ENCODE measurements around the gene RFC2. TPM values are rescaled to one million over a fixed set of nuclear protein-coding genes. Genes with fewer than 3 reads are reported as not detected.

Gene RFC2
- 15.7 and 17.7 TPM in 2 replicates for total RNA-seq

DNA sequence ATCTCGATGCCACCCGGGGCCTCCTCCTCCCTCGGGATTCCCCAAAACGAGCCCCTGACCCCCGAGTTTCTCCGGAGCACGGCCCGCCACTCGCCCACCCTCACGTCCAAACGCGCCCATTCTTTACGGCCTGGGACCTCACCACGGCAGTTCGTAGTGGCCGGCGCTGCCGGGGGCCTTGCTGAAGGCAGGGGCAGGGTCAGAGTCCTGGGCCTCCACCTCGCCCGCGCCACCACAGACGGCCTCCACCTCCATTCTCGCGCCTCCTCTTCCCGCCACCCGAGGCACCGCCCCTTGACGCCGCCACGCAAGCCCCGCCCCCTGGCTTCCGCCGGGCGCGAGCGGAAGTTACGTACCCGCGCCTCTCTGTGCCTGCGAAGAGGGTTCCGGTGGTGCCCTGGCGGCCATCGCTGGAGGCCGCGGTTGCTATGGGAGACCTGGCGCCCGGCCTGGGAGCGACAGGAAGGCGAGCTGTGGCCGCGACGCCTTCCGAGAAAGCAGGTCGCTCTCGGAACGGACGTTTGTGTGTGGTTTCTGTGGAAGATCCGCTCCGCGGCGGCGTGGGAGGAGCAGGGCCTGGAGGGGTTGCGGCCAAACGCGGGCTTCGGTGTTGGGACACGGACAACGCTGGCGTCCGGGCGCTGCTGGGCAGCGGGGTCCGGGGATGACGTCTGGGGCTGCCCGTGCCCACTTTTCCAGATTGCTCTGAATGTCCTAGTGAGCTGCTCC is at the start of gene RFC2:
TSS of gene RFC2 (minus strand) at position 271 of the 729 bp plus-strand sequence. CDS start at position 255, 16 bp downstream.
- DNase-seq (ENCODE audit: low read depth in 2 of 2) = peak; percentile 97 to 98

- DNase-seq (ENCODE audit: low read depth in 2 of 2) = no peak
Measured at GRCh38 chr7:74302745-74303221, 48.6 kb upstream of the RFC2 start.

DNA sequence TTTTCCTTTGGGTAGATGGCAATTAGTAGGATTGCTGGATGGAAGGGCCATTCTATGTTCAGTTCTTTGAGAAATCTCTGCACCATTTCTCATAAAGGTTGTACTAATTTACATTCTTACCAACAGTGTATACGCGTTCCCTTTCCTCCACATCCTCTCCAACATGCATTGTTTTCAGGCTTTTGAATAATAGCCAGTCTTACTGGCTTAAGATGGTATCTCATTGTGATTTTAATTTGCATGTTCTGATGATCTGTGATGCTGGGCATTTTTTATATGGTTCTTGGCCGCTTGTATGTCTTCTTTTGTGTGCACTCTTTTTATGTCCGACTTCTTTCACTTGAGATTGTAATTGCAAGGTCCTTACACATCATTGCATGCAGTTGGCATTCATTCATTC is 46.7 kb upstream of the RFC2 start:
- DNase-seq (ENCODE audit: low read depth in 2 of 2) = no peak

DNA sequence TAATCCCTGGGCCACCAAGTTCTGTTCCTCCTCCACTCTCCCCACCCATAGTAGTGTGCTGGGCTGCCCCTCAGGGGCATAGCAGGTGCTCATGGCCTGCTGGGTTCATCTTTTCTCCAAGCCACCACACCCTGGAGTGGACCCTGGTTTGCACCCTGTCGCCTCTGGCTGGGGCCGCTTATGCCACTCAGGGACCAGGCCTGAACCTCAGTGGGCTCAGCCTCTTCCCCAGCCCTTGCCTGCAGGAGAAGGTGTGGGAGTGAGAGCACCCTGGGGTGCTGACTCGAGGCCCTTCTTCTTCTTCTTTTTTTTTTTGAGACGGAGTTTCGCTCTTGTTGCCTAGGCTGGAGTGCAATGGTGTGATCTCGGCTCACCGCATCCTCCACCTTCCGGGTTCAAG is 45.2 kb upstream of the RFC2 start:
- no peak for DNase-seq (ENCODE audit: low read depth in 2 of 2)

DNA sequence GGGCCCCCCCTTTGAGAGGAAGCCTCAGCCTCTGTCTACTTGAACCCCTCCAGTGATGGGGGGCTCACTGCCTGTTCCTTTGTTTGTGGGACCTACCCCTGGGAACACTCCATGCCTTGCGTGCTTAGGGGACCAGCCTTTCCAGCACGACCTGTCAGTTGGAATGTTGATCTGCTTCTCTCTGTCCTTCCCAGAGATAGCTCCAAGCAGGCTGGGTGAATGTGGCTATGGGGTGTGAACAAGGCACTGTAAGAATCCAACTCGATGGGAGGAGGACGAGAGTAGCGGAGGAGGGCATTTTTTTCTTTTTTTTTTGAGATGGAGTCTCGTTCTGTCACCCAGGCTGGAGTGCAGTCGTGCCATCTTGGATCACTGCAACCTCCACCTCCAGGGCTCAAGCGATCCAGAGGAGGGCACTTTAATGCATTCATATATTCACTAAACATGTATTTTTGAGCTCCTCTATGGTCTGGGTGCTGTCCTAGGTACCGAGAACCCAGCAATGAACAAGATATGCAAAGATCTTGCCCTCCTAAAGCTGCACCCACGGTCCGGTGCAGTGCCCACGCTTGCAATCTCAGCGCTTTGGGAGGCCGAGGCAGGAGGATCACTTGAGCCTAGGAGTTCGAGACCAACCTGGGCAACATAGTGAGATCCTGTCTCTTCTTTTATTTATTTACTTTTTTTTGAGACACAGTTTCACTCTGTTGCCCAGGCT is 43.5 kb upstream of the RFC2 start:
- no peak for DNase-seq (ENCODE audit: low read depth in 2 of 2)

DNA sequence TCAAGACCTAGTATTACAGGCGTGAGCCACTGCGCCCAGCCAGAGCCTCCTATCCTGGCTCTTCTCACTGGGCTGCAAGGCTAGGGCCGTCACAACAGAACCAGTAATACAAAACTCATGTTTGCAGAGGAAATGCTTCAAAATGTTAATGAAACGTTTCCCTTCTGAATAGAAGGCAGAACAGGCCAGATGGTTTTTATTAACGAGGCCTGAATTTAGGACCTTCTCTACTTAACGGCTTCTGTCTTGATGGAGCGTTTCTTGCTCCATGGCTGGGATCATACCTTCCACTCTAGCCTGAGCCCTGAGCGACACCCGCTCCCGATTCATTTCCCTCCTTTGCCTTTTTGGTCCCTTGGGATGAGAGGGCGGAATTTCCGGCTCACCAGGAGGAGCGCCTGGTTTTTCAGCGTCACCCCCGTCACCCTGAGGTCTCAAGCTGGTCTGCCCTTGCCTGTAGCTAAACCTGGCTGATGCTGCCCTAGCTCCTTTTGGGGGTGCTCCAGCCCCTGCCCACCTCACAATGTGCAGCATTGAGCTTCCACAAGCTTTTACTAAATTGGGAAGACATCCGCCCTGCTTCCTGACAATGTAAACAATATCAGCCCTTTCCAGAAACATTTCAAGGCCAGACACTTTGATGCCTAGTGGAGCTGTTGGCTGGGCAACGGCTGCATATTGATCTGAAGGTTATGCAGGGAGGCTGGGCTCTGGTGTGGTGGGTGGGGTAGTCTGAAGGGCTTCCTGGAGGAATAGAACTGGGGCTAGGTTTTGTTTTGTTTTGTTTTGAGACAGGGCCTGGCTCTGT is 40.2 kb upstream of the RFC2 start:
- DNase-seq (ENCODE audit: low read depth in 2 of 2) = no peak

DNA sequence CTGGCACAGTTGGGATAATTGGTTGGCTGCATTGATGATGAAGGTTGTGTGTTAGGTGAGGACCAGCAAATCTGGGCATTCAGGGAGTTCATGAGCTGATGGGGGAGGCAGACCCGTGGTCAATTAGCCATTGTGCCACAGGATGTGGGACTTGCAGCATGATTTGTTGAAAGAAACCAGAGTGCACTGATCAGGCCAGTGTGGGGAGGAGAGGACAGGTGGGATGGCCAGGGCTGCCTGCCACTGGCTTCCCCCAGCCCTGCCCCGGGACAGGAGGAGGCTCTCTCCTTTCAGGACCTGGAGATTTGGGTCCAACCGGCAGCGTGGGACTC is 39.3 kb upstream of the RFC2 start:
- DNase-seq (ENCODE audit: low read depth in 2 of 2) = no peak

DNA sequence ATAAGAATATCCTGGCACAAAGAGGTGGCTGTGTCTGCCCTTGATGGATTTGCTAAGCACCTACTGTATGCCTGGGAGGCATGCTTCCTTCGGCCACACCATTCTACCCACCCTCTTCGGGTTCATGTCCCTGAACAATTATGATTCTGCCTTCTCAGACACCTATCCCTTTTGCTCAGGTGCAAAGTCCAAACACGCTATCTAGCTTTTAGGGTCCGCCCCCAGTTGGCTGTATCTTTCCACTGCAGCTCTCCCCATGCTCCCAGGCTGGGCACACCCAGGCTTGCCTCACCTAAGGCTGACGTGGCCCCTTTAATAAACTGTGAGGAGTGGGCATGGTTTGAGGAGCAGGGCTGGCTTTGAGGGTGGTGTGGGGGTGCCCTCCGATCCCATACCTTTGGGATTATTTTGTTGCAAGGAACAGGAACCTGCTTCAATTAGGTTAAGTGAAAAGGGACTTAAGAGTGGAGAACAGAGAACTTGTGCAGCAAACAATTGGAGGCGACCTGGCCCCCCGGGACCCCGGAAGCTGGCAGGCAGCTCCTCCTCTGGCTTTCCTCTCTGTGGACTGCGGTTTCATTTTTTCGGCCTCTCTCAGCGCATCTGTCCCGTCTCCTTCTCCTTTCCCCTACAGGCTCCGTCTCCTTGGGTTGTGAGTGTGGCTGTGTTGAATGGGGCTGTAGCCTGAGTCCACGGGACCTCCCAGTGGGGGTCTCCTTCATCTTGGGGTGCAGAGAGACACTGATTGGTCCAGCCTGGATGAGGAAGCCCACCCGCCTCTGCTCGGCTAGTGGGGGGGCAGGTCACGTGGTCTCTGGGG is 38.8 kb upstream of the RFC2 start:
- no peak for DNase-seq (ENCODE audit: low read depth in 2 of 2)

- no peak for DNase-seq (ENCODE audit: low read depth in 2 of 2)
Measured at GRCh38 chr7:74291535-74291934, 37.3 kb upstream of the RFC2 start.

DNA sequence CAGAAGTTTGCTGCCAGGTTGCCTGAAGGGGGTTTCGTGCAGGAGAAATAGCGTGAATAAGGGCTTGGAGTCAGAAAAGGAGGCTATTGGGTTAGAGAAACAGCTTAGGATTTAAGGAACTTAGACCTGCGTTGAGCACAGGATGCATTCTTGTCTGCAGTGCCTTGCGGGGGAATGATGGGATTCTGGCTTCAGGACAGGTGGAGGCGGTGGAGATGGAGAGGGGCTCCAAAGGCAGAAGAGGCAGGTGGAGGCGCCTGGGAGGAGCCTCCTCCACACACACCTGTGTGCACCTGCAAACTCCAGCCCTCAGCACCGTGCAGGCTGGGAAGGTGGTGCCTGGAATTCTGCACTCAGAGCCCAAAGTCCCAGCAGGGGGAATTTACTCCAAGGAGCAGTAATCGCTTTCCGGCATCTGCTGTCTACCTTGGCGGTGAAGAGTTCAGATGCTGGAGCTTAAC is 36.8 kb upstream of the RFC2 start:
- no peak for DNase-seq (ENCODE audit: low read depth in 2 of 2)

DNA sequence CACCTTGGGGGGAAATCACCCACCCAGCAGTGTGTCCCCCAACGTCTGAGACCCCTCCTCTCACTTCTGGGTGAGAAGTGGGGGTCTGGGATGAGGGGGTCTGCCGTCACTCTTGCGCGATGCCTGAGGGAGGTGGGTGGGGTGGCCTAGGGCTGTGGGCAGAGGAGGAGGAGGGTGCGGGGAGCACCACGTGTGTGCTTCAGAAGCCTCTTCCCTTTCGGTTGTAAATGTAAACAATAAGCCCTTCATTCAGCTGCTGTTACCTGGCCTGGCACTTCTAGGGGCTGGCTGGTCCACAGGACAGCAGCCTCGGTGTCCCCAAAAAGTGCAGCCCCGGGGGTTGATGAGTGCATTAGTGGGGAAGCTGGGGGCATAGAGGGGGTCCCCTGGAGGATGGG is 36.4 kb upstream of the RFC2 start:
- DNase-seq (ENCODE audit: low read depth in 2 of 2) = no peak

- DNase-seq (ENCODE audit: low read depth in 2 of 2) = peak in 1 of 2 donors; percentile 33
Measured at GRCh38 chr7:74289659-74290552, 35.7 kb upstream of the RFC2 start.

- peak; percentile 80 to 87 for DNase-seq (ENCODE audit: low read depth in 2 of 2)
Measured at GRCh38 chr7:74289018-74289658, 34.9 kb upstream of the RFC2 start, which contains the start of gene CLIP2. Gene CLIP2, plus strand, starts transcription at chr7:74289407. Its CDS starts 28,140 bp downstream, at chr7:74317547.

DNA sequence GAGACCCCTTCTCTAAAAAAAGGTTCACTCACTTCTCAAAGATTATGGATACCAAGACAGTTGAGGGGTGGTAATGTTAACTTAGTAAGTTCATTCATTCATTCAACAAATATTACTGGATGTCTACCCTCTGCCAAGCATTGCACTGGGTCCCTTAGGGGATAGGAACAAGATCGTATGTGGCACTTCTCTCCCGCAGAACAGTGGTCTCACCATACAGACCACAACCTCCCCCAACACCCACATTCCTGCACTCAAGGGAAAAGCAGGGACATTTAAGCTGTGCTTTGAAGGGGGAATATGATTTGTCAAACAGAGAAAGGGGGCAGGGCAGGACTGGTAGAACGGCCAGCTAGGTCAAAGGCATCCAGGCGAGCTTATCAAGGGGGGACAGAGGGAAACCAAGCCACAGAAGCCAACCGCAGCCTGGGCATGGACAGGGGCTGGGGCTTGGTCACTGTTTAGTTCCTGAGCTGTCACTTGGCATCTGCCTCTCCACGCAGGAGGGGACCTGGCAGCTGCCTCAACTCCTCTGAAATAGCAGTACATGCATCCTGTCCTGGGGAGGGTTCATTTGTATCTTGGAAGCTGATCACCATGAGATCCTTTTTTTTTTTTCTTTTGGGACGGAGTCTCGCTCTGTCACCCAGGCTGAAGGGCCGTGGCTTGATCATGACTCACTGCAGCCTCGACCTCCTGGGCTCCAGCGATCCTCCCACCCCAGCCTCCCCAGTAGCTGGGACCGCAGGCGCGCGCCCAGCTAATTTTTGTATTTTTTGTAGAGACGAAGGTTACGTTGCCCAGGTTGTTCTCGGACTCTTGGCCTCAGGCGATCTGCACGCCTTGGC is 34.1 kb upstream of the RFC2 start:
- DNase-seq (ENCODE audit: low read depth in 2 of 2) = peak in 1 of 2 donors; percentile 46

GRCh38 chr7:74287303-74288033 is 33.3 kb upstream of the RFC2 start:
- DNase-seq (ENCODE audit: low read depth in 2 of 2) = no peak

- DNase-seq (ENCODE audit: low read depth in 2 of 2) = no peak
Measured at GRCh38 chr7:74286131-74286530, 31.9 kb upstream of the RFC2 start.

- DNase-seq (ENCODE audit: low read depth in 2 of 2) = no peak
Measured at GRCh38 chr7:74284781-74285259, 30.6 kb upstream of the RFC2 start.
